ENCODE data around the gene SERF2. TPM values are rescaled to one million over a fixed set of nuclear protein-coding genes. Genes with fewer than 3 reads are reported as not detected.

The SERF2 gene
- 238 and 257 TPM in 2 replicates for total RNA-seq

DNA sequence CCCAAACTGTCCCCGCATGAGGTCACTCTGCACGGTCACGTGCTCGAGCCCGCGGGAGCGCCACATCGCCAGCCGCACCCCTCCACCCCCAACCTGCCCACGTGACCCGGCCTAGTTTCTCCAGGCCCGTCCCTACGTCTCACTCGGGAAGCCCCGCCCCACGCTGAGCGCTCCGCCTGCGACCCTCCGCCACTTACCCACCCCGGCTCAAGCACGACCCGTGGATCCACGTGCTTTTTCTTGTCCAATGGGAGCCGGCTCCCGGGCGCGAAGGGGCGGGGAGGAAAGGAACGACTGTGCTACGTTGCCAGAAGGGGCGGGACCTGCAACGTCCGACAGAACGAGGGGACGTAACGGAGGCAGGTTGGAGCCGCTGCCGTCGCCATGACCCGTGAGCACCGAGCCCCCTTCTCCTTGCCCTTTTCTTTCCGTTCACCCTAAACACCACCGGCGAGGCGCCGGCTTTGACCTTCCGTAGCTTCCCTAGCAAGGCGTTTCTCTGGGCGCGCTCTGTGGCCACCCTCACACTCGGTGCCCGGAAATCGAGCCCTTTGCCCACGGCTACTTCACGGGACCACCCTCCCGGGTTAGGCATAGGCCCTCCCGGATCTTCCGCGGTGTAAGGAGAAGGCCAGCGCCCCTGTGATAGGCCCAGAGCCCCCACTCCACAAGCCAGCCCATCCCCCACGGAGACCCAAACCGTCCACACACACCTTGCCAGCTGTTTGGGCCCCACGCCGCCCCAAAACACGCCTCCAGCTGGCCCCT, at the start of gene SERF2:
SERF2 (plus strand) TSS at position 328 of the 768 bp plus-strand sequence; CDS start at position 385, 57 bp downstream.

DNA sequence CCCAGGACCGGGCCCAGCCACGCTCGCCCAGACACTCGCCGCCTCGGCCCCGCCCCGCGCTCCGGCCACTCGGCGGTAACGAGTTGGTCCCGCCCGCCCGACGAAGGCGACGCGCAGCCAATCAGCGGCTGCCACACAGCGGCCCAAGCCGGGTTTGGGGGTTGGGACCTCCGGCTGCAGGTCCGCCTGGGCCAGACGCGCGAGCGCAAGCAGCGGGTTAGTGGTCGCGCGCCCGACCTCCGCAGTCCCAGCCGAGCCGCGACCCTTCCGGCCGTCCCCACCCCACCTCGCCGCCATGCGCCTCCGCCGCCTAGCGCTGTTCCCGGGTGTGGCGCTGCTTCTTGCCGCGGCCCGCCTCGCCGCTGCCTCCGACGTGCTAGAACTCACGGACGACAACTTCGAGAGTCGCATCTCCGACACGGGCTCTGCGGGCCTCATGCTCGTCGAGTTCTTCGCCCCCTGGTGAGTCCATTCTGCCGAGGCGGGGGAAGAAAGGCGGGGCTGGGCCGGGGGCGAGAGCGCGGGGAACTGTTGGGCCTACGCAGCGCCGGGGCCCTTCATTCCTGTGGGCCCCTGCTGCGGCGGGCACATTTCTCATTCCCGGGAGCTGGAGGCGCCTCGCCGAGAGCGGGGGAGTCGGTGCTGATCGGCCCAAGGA, 45.7 kb upstream of the SERF2 start, which contains the start of gene PDIA3:
PDIA3 (plus strand) TSS at position 194 of the 658 bp plus-strand sequence; CDS start at position 296, 102 bp downstream.

DNA sequence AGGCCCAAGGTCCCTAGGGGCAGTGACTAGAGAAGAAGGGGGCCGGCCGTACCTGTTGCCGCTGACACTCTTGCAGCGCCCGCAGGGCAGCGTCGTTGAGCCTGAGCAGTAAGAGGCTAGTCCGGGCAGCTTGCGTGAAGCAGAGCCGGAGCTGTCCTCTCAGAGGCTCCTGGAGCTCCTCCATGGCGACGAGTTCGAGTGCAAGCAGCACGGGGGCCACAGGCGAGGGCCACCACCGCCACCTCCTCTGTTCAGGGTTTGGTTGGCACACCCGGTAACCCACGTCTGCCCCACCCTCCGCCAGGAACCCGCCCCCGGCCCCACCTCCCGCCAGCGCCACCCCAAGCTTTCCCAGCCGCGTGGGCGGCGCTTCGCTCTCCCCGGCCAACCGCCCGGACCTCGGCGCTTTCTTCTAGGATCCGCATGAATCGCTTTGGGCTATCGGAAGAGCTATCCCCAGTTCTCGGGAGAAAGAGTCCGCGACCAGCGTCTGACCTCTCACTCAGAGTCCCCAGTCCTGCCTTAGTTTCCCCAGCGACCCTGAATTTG, 15.3 kb upstream of the SERF2 start, which contains the start of gene ELL3:
ELL3 (minus strand) TSS at position 249 of the 549 bp plus-strand sequence; CDS start at position 184, 65 bp downstream.

DNA sequence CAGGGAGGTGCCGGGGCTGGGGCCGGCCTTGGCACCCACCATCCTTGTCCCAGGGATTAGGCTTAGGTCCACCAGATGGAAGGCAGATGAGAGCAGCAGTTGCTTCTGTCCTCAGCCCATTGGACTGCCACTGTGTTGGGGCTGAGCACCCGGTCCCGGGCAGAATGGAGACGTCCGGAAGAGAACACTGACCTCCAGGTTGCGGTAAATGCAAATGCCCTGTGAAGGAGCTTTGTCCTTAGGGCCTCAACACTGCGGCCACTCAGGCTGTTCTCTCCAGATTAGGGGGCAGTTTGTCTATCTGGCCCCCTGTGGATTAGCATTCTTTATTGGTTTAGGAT, 7.8 kb downstream of the SERF2 start, which contains the start of gene SERINC4:
SERINC4 (minus strand) TSS at position 276 of the 341 bp plus-strand sequence; CDS start at position 42, 234 bp downstream.

DNA sequence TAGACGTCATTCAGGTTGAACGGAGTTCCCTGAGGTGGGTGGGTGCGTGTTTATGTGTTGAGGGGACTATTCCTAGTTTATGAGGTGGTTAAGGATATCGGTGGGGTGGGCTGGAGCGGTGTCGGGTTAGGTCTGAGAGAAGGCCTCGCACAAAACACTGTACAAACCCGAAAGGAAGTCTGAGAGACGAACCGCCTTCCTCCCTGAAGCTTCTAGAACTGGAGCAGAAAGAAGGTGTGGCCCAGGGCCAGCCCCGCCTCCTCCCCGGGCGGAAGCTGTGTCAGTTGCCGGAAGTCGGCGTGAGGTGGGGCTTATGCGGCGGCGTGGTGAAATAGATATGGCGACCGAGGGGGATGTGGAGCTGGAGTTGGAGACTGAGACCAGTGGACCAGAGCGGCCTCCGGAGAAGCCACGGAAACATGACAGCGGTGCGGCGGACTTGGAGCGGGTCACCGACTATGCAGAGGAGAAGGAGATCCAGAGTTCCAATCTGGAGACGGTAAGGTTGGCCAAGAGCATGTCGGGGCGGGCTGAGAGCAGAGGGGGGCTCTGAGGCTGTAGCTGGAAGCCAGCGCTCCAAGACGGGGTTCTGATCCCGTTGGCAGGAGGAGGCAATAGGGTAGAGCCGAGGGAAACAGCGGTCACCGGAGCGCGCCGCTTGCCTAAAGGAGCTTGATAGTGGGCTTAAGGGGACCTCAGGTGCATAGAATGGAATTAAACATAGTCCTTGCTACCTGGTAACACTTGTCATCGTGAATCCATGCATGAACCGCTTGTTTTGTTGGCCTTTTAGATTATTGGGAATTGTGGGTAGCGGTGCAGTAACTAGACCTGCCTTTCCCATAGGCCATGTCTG, 8.4 kb downstream of the SERF2 start, which contains the start of gene HYPK:
HYPK (plus strand) TSS at position 314 of the 856 bp plus-strand sequence; CDS start at position 338, 24 bp downstream.

DNA sequence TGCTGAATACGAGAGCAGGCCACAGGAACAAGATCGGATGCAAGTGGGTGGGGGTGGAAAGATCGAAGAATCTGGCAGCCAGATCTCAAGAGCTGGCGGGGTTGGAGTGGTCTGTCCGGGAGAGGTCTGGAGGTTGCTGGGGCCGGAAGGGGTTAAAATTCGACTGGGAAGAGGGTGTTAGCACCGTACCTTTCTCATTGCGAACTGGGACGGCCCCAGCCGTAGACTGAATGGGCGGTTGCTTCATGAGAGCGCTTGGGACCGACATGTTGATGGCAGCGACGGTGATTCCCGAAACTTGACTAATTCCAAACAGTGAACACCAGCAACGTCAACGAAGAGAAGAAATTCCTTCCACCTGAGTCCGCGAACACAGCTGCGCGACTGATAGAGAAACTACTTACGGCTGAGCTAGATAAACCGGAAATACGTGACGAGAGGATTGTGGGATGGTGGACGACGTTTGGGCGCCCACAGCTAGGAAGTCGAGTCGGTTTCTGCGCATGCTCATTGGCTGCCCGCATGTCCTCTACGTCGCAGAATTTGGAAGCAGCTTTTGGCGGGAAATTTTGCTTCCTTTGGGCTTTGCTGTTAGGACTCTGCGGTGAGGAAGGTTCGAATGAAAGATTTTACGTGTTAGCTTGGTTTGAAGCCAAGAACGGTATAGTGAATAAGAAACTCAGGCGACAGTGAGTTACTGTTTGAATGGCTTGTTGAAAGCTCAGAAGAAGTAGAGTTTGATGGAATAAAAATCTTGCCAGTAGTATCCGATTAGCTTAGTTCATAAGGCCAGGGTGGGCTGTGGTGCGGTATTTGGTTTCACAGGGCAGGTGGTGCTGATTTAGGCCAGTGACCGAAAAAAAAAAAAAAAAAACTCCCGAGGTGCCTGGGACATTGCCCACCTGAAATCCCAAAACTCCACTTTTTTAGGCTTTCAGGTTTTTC, 32.5 kb downstream of the SERF2 start, which contains the start of gene MFAP1:
MFAP1 (minus strand) TSS at position 389 of the 945 bp plus-strand sequence; CDS start at position 268, 121 bp downstream.

DNA sequence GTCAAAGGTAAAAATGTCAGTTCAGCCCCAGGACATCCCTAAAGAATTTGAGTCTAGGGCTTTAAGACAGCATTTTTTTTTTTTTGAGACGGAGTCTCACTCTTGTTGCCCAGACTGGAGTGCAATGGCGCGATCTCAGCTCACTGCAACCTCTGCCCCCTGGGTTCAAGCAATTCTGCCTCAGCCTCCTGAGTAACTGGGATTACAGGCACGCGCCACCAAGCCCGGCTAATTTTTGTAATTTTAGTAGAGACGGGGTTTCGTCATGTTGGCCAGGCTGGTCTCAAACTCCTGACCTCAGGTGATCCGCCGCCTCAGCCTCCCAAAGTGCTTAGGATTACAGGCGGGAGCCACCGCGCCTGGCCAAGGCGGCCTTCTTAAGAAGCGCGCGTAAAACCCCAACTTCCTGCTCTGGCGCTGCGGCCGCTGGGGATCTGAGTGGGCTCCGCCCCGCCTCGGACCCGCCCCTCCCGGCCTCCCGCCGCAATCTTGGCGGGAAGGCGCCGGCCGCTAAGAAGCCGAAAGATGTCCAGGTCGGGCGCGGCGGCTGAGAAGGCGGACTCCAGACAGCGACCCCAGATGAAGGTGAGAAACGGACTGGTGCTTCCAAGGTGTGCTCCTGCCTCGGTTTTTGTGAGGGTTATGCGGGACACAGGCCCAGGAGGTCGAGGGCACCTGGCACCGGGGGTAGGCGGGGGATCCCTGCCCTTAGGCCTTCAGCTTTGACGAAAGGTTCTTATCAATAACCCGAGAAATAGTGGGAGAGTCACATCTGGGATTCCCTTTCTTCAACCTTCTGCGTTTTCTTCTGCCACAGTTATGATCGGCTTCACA, 34.6 kb downstream of the SERF2 start, which contains the start of gene WDR76:
WDR76 (plus strand) TSS at position 495 of the 834 bp plus-strand sequence; CDS start at position 526, 31 bp downstream.

Small RNA genes within 50 kb of the gene (small RNA-seq; reads per million reads assigned to genes)
- gene MIR1282 = not detected

Other genes with a start within 250 kb of the SERF2 start
- gene PPIP5K1, start 202.1 kb upstream of the SERF2 start, total RNA-seq = 27.3 and 32.3 TPM in 2 replicates
- not detected in 2 replicates for gene CKMT1B, start 198.3 kb upstream of the SERF2 start, total RNA-seq
- gene STRC, start 173.5 kb upstream of the SERF2 start, total RNA-seq = not detected in 2 replicates
- gene CATSPER2, start 143.5 kb upstream of the SERF2 start, total RNA-seq = 2.1 and 2.4 TPM in 2 replicates
- not detected in 2 replicates for gene CKMT1A, start 98.5 kb upstream of the SERF2 start, total RNA-seq
- 313 and 329 TPM in 2 replicates for gene PDIA3, start 45.9 kb upstream of the SERF2 start, total RNA-seq
- gene ELL3, start 15.4 kb upstream of the SERF2 start, total RNA-seq = 0.53 and 2.0 TPM in 2 replicates
- not detected in 2 replicates for gene SERINC4, start 7.9 kb downstream of the SERF2 start, total RNA-seq
- gene HYPK, start 8.3 kb downstream of the SERF2 start, total RNA-seq = 8.8 and 11.0 TPM in 2 replicates
- 28.4 and 32.7 TPM in 2 replicates for gene MFAP1, start 32.4 kb downstream of the SERF2 start, total RNA-seq
- gene WDR76, start 34.7 kb downstream of the SERF2 start, total RNA-seq = 26.7 and 42.7 TPM in 2 replicates